ENCODE results near the gene RANBP3.

- TF ChIP-seq CTCF (IDR thresholded peaks at IDR 0.05) (no peak), POLR2A (IDR thresholded peaks at IDR 0.05) (no peak)
These were observed 23.6 kb downstream of the RANBP3 start for GRCh38 chr19:5954293-5954692.

Measured in upper lobe of left lung (tissue), 4 donors.